IPS-11a (cell line): Measurements from ENCODE around the gene ELL2.

ENCODE experiments used
- H3K4me3 ChIP-seq: one replicate; pipeline ENCODE4 v1.5.1; 2013; ENCODE audit warnings: low read depth, low read length, control low read depth

Gene ELL2

DNA sequence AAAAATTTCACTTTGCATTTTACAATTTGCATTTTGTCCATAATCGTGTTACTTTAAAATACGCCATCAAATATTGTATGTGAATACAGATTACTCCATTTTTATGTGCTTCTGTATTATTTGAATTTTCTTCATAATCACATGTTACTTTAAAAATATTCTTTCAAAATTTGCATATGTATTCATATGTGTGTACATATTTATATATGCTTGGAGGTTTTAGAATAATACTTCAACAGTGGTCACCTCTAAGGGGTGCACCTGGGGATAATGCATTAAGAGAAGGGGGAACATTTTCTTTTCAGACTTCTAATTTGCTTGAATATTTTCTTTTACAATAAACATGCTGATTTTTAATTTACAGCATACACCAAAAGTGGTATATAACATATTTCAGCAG lies 21.9 kb upstream of the ELL2 start:
- H3K4me3 ChIP-seq: no peak overlapping the region

DNA sequence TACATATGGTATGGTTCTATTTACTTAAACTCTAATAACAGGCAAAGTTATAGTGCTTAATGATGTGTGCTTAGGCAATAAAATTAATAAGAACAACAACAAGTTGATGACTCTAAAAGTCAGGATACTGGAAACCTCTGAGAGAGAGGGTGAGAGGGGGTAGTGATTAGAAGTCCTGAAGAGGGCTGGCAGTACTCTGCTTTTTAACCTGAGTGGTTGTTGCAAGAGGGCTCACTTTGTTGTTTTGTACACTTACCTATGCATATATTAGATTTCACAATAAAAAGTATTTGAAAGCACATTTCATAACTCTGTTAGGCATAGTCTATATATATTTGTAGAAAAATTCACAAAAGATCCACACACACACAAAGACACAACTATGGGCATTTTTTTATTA lies 21.4 kb upstream of the ELL2 start:
- H3K4me3 ChIP-seq: no peak overlapping the region

DNA sequence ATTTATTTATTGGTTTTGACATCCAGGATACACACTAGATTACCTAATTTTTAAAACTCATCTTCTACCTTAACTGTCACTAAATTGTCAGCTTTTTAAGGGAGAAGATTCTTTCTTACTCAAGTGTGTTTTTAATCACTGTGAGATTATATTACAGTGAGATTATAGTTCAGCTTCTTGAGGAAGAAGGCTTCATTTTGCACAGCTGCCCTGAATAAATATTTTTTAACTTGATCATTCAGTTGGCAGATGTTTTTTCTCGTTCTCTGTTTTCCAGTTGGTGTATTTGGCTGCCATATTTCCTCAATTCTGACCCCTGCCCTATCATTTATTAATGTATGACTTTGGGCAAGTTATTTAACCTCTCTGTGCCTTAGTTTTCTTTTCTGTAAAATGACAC lies 15.0 kb upstream of the ELL2 start:
- H3K4me3 ChIP-seq: no peak overlapping the region

DNA sequence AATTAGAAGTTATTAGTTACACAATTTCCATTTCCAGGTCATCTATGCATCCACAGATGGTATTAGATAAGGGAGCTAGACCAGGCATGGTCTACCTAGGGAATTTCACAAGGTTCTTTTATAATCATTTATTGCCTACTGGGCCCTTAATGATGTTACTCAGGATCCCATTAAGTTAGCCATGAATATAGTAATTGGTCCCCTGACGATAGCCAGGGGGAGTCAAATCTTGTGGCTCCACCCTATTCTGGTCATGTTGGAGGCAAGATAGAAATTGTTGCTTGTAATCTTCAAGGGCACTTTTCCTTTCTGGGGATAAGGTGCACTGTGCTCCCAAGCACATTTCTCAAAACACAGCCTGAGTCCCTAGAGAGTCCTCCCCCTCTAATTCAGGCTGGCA lies 14.1 kb upstream of the ELL2 start:
- H3K4me3 ChIP-seq: no peak overlapping the region

DNA sequence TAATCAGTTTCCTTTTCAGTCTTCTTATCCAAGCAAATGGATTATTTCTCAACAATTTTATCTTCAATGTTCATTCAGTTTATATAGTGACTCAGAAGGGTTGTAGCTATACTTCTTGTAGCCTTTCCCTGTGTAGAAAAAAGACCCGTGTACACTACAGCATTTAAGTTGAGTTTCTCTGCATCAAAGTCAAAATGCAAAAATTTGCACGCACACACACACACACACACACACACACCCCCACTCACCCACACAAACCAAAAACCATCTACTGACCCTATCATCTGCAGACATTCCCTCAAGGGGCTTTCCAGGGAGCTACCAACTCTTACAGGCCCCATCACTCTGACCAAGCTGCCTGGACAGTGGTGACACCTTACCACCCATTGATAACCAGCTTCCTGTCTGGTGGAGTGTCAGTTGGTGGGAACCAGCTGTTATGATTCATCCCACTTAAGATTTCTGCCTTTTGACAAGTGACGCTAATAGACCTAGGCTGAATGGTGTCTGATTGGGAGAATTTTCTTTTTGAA lies 12.2 kb upstream of the ELL2 start:
- no peak overlapping the region for H3K4me3 ChIP-seq

DNA sequence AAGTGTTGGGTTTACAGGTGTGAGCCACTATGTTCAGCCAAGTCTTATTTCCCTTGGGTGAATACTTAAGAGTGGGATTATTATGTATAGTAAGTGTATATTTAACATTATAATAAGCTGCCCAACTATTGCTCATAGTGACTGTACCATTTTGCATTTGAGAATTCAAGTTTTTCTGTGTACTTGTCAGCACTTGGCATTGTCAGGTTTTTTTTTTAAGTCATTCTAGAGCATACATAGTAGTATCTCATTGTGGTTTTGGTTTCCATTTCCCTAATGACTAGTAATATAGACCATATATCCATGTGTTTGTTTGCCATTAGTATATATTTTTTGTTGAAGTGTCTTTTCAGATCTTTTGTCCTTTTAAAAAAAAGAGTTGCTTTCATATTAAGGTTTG lies 10.5 kb upstream of the ELL2 start:
- H3K4me3 ChIP-seq: no peak overlapping the region

DNA sequence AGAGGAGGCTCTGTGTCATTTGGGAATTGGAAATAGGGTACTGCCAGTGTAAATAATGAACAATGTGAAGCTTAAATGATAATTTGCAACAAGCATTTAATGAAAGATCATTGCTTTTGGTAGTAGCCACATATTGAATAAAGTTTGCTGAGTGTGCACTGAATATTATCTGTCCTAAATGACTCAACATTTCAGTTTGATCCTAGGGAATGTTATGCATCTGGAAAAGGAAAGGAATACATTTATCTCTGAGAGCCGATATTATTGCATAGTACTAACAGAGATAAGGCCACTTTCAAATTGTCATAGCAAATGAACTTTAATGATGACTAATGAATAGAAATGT lies 8.7 kb upstream of the ELL2 start:
- no peak overlapping the region for H3K4me3 ChIP-seq

DNA sequence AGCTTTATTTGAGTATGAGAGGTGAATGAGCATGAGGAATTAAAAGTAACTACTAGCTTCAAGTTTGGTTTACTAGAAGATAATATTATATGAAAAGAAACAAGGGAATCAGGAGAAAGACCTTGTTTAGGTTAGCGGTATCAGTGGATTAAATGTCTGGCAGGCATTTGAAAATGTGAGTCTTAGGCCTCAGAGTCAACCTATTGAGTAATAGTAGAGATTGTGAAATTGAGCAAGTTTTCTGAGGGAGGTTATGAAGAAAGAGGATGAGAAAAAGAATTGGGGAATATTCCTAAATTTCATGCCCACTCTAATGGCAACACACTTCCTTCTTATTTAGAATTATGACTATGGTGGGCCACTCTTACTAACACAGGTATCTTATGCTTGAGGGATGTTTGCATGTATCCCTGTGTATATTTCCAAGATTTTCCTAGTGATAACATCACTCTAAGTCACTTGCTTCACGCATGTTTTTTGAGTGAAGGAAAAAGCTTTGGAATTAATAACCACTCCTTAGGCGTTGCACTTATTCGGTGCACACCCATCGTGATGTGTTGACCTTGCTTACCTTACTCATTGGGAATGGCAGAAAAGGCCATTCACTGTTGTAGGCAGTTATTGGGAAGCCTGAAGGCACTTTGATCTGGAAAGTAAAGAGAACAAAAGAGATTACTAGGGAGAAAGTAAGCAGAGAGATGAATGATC lies 8.2 kb upstream of the ELL2 start:
- H3K4me3 ChIP-seq: no peak overlapping the region

DNA sequence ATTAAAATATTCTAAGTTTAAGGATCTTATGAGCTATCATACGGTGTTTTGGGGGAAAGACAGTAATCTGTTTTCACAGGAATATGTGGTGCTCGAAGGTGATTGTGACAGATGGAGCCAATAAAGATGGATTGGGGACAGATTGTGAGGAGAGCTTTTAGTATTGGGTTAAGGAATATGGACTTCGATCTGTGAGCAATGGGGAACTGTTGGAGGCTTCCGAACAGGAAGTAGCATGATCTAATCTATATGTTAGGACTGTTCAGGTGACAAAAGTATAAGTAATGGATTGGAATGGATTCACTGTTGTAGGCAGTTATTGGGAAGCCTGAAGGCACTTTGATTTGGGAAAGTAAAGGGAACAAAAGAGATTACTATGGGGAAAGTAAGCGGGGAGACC lies 7.4 kb upstream of the ELL2 start:
- H3K4me3 ChIP-seq: no peak overlapping the region

DNA sequence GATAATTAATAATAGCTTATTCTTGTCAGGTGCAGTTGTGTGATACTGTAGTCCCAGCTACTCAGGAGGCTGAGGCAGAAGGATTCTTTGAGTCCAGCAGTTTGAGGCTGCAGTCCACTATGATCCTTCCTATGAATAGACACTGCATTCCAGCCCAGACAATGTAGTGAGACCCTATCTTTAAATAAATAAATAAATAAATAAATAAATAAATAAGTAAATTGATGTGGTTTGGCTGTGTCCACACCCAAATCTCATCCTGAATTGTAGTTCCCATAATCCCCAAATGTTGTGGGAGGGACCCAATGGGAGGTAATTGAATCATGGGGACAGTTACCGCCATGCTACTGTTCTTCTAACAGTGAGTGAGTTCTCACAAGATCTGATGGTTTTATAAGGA lies 5.6 kb upstream of the ELL2 start:
- H3K4me3 ChIP-seq: no peak overlapping the region

DNA sequence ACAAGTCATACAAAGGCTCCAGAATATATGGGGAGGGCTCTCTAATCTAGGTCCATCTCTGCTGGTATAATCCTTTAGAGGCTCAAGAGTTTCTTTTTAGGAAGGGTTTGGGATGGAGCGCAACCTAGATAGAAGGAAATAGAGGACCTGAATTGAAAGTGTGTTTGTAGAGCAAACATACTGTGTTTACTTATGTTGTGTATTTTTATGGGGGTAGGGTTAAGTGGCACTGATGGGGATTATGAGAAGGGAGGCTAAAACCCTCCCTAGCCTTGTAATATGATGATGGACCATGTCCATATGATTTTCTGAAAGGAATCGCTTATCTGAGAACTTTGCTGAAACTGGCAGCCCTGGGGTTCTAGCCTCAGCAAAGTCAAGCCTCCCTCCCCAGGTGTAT lies 4.4 kb upstream of the ELL2 start:
- H3K4me3 ChIP-seq: no peak overlapping the region

DNA sequence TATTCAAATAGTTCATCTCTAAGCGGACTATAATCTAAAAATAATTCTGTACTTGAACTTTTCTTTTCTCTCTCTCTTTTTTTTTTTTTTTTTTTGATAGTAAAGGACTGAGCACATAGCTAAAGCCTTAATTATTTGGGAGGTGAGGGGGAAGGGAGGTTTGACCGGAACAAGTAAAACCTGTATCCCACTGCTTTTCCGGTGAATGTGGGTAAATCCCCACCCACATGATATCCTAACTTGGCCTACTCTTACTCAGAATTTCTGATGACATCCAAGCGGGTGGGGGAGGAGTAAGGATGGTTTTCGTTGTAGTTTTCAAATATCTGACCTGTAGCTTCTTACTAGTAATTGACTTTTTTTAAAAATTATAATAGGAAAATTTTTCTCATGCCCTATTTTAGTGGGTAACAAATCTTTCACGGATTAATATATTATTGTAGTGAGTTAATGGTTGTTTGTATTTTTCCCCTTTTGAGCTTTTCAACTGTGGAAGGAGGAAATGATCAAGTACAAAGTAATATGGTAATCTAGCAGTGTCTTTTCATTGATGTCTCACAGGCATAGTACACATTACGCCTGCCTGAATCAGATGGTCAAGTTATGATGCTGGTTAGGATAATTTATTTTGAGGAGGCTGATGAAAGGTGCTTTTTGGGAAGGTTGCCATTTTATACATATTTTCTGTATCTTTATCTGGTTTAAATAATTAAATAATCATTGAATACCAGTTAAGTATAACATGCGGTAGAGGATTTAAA lies 2.2 kb upstream of the ELL2 start:
- no peak overlapping the region for H3K4me3 ChIP-seq

DNA sequence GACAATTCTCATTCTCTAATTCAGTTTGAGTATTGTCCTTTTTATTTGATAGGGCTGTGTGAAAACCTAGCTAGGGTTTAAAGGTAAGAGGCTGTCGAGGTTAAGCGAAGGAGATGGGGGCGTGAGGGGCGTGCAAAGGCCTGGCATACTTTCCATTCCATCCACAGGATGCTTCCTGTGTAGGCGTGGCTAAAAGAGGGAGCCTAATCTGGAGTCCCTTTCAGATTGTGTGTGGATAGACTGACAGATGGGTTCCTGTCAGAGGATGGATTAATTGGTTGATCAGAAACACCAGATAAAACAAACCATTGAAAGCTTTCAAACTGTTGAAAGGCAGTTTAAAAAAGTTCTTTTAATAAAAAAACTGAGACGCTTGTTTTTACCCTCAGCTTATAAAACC lies 1.1 kb upstream of the ELL2 start:
- H3K4me3 ChIP-seq: peak overlapping the region; percentile 35

DNA sequence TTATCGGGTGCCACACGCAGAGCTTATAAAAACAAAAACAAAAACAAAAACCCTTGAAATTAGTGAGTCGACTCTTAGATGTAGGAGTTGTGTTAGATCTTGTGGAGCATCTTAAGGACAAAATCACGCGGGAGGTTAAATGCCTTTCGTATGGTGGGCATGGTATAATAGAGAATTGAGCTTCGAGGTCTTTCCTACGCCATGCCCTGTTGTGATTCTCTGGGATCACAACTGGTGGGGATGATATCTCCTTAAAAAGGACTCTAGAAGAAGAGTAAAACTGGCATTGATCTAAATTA lies 773 bp upstream of the ELL2 start:
- peak overlapping the region; percentile 35 for H3K4me3 ChIP-seq

DNA sequence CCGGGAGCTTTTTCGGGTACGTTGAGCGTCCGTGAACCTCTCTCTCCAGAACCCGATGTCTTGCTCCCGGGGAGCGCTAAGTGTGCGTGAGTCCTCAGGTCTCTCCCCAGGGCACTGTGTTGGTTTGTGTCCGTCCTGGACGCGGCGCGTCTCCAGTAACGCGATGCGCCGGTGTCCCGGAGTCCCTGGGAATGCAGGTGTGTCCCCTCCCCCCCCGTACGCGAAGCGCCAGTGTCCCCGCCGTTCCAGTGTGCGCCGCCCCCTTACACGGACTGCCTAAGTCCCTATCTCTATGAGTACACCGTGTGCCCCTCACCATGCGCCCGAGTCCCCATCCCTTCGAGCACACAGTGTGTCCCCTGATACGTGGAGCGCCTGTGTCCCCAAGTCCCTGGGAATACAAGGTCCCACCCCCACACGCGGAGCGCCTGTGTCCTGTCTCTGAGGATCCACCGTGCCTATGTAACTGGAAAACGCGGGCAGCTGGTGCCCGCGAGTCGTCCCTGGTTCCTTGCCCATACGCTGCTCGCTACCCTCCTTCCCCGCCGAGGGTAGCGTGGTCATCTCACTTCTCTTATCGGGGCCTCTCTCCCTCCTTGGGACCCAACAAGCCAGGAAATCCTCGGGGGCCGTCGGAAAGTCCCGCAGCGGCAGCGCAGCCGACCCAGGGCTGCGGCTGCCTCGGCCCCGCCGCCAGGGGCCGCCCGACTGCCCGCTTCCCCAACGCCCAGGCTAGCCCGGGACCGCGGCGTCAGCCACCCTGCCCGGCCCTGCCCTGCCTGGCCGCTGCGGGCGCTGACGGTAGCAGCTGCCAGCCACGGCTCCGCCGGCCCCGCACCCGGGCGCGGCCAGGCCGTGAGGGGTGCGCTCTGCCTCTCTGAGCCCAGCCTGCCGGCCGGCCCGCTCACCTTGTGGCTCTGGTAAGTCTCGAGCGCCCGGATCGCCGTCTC lies 709 bp downstream of the ELL2 start:
- H3K4me3 ChIP-seq: peak overlapping the region; percentile 74

DNA sequence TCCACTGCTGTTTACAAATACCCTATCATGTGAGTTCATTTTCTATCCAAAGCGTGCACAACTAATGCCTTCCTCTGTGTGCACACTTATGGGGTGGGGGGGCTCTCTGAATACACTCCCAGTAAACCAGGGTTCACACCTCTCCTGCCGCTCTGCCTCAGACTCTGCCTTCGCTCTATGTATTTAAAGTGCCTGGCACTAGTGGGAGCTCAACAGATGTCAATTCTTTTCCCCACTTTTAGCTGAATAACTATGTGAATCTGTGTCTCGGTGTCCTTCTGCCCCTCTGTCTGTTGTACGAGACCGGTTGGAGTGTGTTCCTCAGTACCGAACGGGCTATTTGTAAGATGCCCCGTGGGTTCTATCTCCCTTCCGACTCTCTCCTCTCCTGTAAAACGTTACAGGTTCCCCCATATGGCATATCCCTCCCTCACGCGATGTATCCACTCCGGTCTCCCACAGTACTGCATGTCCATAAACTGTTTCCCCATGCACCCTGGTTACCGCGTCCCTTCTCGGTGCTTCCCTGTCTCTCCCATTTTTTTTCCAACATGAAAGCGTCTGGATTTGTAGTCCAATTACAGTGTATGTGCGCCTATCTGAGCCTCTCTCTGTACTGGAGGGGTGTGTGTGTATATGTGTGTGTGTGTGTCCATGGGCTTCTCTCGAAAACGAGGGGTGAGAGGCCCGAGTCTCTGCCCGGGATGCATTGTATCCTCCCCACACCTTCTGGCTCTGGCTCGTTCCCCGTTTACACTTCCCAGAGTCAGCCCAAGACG lies 1.6 kb downstream of the ELL2 start:
- H3K4me3 ChIP-seq: peak overlapping the region; percentile 74

DNA sequence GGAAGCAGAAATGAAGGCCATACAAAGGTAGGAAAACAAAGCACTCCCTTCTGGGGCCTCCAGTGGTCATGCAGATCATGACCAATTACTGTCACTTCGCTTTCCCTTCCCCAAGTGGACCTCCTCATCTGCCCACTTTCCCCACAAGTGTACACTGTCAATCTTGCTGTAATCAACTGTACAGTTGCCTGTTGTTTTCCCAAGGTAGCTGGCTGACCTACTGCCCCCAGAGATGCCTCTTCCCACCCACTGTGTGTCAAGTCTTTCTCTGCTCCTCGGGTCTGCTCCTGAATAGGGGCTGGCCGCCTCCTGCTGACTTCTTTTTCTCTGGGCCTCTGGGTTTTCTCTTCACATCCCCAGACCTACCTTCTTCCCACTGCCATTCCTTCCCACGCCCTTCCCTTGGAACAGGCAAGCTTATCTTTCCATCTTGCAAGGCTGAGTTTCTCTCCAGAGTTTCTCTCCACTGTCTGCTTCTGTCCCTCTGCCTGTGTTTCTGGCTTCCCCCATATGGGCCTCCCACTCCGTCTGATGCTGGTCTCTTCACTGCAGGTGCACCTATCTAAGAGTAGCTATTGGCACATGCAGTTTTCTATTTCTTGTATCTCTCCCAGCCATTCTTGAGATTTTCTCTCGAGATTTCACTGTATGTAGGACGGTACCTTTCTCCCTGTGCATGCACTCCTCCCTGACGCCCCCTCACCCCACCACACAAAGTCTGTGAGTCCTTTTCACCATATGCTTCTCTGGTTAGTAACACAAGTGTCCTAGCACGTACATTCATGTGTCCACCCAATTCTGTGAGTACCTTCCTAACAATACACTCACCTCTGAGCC lies 2.4 kb downstream of the ELL2 start:
- no peak overlapping the region for H3K4me3 ChIP-seq

DNA sequence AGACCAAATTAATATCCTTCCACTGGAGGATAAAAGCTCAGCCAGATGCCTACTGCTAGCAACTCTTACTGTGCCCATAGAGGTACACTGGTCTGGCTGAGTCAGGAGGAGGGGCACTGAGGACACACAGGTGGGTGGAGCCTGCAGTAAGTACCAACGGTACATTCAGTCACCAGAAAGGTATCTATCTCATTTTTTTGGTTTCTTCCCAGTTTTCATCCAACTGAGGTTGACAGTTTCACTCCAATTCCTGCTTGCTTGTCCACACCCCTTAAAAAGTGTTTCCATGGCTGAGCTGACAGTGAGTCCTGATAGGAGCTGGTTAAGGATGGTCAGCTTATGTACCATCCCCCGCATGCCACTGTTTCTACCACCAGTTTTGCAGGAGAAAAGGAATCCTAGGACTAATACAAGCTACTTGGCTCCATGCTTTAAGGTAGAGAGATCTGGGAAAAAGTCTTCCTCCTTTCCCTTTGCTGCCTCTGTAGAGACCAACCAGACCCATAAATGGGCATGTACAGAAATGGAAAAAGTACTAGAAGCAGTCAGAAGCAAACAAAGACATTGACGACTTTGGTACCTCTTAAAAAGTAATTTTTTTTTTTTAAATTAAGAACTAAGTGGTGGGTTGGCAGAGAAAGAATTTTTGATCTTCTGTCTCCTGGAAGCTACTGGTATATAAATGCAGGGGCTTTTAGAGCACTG lies 3.2 kb downstream of the ELL2 start:
- no peak overlapping the region for H3K4me3 ChIP-seq

DNA sequence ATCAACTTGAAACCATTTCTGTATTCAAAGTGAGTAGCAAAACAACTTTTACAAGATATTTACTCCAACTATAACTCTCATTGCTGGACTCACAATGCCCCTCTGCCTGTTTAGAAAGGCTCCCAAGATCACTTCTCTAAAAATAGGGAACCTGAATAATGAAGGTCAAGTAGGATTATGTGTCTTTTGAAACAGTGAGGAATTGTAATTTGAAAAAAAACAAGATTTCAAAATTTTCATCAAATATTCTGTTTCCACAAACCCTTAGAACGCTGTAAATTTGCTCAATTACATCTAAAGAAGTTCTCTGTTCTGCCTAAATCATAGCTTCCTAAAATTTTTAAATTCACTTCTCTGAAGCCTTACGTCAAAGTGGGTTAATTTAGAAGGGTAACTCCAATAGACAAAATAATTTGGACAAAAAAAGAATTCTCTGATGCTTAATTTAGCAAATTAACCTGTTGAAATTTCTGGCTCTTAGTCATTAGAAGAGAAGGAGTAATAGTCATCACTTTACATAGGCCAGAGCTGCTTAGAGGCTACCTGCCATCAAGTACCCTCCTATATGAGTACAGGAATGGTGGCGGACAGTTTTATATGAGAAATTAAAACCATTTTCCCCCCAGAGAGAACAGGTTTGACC lies 4.0 kb downstream of the ELL2 start:
- no peak overlapping the region for H3K4me3 ChIP-seq
